ENCODE results near the gene PLEKHG5. TPM values are rescaled to one million over a fixed set of nuclear protein-coding genes. Genes with fewer than 3 reads are reported as not detected.

Gene PLEKHG5
- total RNA-seq, 1 experiment from 2014 or later, result 11.2 TPM

GRCh38 chr1:6476483-6476882 lies 15.0 kb downstream of the PLEKHG5 start:
- no peak for DNase-seq (ENCODE audit: low read depth)

GRCh38 chr1:6475381-6476133 lies 15.9 kb downstream of the PLEKHG5 start:
- peak; percentile 37 for DNase-seq (ENCODE audit: low read depth)

- no peak for DNase-seq (ENCODE audit: low read depth)
Observed at GRCh38 chr1:6474815-6475282, 16.6 kb downstream of the PLEKHG5 start.

- no peak for DNase-seq (ENCODE audit: low read depth)
Observed at GRCh38 chr1:6473974-6474814, 17.3 kb downstream of the PLEKHG5 start.

GRCh38 chr1:6473156-6473555 lies 18.3 kb downstream of the PLEKHG5 start:
- DNase-seq (ENCODE audit: low read depth), result no peak

GRCh38 chr1:6472391-6472790 lies 19.1 kb downstream of the PLEKHG5 start:
- no peak for DNase-seq (ENCODE audit: low read depth)

- DNase-seq (ENCODE audit: low read depth), result no peak
Observed at GRCh38 chr1:6471970-6472368, 19.5 kb downstream of the PLEKHG5 start.

GRCh38 chr1:6471086-6471969 lies 20.1 kb downstream of the PLEKHG5 start:
- no peak for DNase-seq (ENCODE audit: low read depth)

- DNase-seq (ENCODE audit: low read depth), result no peak
Observed at GRCh38 chr1:6470132-6471085, 21.1 kb downstream of the PLEKHG5 start.

- DNase-seq (ENCODE audit: low read depth), result no peak
Observed at GRCh38 chr1:6468729-6469461, 22.6 kb downstream of the PLEKHG5 start.

GRCh38 chr1:6467744-6468688 lies 23.5 kb downstream of the PLEKHG5 start:
- no peak for DNase-seq (ENCODE audit: low read depth)

GRCh38 chr1:6467224-6467623 lies 24.2 kb downstream of the PLEKHG5 start:
- DNase-seq (ENCODE audit: low read depth), result no peak

- no peak for DNase-seq (ENCODE audit: low read depth)
Observed at GRCh38 chr1:6466751-6467150, 24.7 kb downstream of the PLEKHG5 start.

GRCh38 chr1:6466023-6466422 lies 25.4 kb downstream of the PLEKHG5 start, which contains the start of gene TNFRSF25:
Gene TNFRSF25 (minus strand): TSS chr1:6466173. CDS start chr1:6466107, 66 bp downstream.
- DNase-seq (ENCODE audit: low read depth), result no peak

GRCh38 chr1:6465461-6466005 lies 25.9 kb downstream of the PLEKHG5 start:
- DNase-seq (ENCODE audit: low read depth), result no peak

- no peak for DNase-seq (ENCODE audit: low read depth)
Observed at GRCh38 chr1:6464915-6465314, 26.6 kb downstream of the PLEKHG5 start.

- DNase-seq (ENCODE audit: low read depth), result peak; percentile 41
Observed at GRCh38 chr1:6464514-6464836, 27.0 kb downstream of the PLEKHG5 start.

GRCh38 chr1:6463120-6463412 lies 28.4 kb downstream of the PLEKHG5 start:
- DNase-seq (ENCODE audit: low read depth), result no peak

Measured in M059J (cell line).